HepG2 (cell line): ENCODE measurements around the gene STK40. TPM values are rescaled to one million over a fixed set of nuclear protein-coding genes. Genes with fewer than 3 reads are reported as not detected.

Experiments
- ATAC-seq: fragments of 200-7000 bp; cut with Tn5 transposase; 3 replicates; pipeline ENCODE4 v1.9.1; 2020; ENCODE audit warnings: mild to moderate bottlenecking, moderate library complexity
- BruUV-seq: library from RNA; stranded (reverse); fragments of 400-500 nt; replicated peaks from 2 replicates; lab custom pipeline; 2021; lab: Mats Ljungman, UMichigan
- CTCF ChIA-PET: fragments of 300-600 bp; formaldehyde crosslinking; extraction: SDS; loops from one replicate; lab custom pipeline; 2021; ENCODE audit warnings: low total read pairs, inconsistent platforms, low intra/inter-chr PET ratio; lab: Yijun Ruan, JAX
- POLR2A ChIA-PET: fragments of 350-600 bp; sonication (Branson Sonifier 250); formaldehyde crosslinking; loops from one replicate; lab custom pipeline; 2020; ENCODE audit warnings: antibody characterized with exemption, inconsistent platforms; lab: Yijun Ruan, JAX
- DNase-seq: peaks from one replicate; pipeline ENCODE4 v3.0.0-alpha.2; 2015; ENCODE audit warnings: low spot score
- FAIRE-seq: peaks from 3 replicates; lab custom pipeline; 2011; peaks lifted over from hg19 to GRCh38; lab: Jason Lieb, UNC
- H2AFZ ChIP-seq: one replicate; pipeline ENCODE4 v1.6.1; 2011; ENCODE audit warnings: low read length, inconsistent platforms
- H3K27ac ChIP-seq: fragments of 300-600 bp; 3 replicates; pipeline ENCODE4 v1.8.0; 2011; ENCODE audit warnings: mixed run types, mild to moderate bottlenecking, mixed read lengths, low read length, inconsistent platforms; ENCODE audit not compliant: insufficient read depth; ENCODE audit errors: extremely low read length
- H3K27me3 ChIP-seq, 2 experiments: fragments of 200-600 bp in 1 of 2; 2 replicates in 1 of 2; 3 replicates in 1 of 2; pipeline versions ENCODE4 v1.6.0 to v1.8.0; 2011; ENCODE audit warnings: low read length in 2 of 2, mild to moderate bottlenecking in 2 of 2, moderate library complexity in 2 of 2, inconsistent platforms in 1 of 2; ENCODE audit not compliant: insufficient read depth in 2 of 2, control insufficient read depth in 1 of 2
- H3K36me3 ChIP-seq, 2 experiments: fragments of 200-600 bp in 1 of 2; replicated peaks in 1 of 2; 2 replicates in 1 of 2; 3 replicates in 1 of 2; pipeline versions ENCODE4 v1.5.1 to v1.8.0; 2011; ENCODE audit warnings: low read length in 2 of 2, inconsistent platforms in 1 of 2; ENCODE audit not compliant: insufficient read depth in 2 of 2, control insufficient read depth in 1 of 2
- H3K4me1 ChIP-seq: 2 replicates; pipeline ENCODE4 v1.5.1; 2012; ENCODE audit warnings: low read length, inconsistent platforms; ENCODE audit not compliant: insufficient read depth
- H3K4me2 ChIP-seq: 2 replicates; pipeline ENCODE4 v1.6.0; 2011; ENCODE audit warnings: low read depth, low read length, inconsistent platforms
- H3K4me3 ChIP-seq, 3 experiments: fragments of 200-600 bp in 1 of 3; sonication (generic), shearing (Covaris generic) in 1 of 3; replicated peaks in 1 of 3; 2 replicates each; pipeline ENCODE4 v1.5.1; 2011 to 2016; ENCODE audit warnings: low read length in 3 of 3, inconsistent platforms in 2 of 3, low read depth in 2 of 3, mild to moderate bottlenecking in 2 of 3, control low read depth in 1 of 3, mixed read lengths in 1 of 3; ENCODE audit not compliant: insufficient read depth in 1 of 3
- H3K79me2 ChIP-seq: one replicate; pipeline ENCODE4 v1.6.1; 2011; ENCODE audit warnings: low read length, inconsistent platforms; ENCODE audit not compliant: insufficient read depth
- H3K9ac ChIP-seq: 2 replicates; pipeline ENCODE4 v1.6.0; 2011; ENCODE audit warnings: mild to moderate bottlenecking, low read depth, low read length, inconsistent platforms; ENCODE audit not compliant: insufficient read depth
- H3K9me3 ChIP-seq: 2 replicates; pipeline ENCODE4 v1.5.1; 2012; ENCODE audit warnings: mild to moderate bottlenecking, low read length
- H4K20me1 ChIP-seq: 2 replicates; pipeline ENCODE4 v1.6.0; 2011; ENCODE audit warnings: inconsistent platforms, mild to moderate bottlenecking, low read length, moderate library complexity; ENCODE audit not compliant: insufficient read depth
- AGO2 ChIP-seq: fragments of 200-400 bp; formaldehyde crosslinking; optimal IDR thresholded peaks from 2 replicates; pipeline ENCODE3; 2017; ENCODE audit warnings: mild to moderate bottlenecking, low read depth, low read length, moderate library complexity
- ELF1 ChIP-seq: sonication (generic); formaldehyde crosslinking; IDR thresholded peaks from 2 replicates; pipeline ENCODE4 v1.4.0; 2020; ENCODE audit warnings: missing genetic modification reagents
- MYNN ChIP-seq: sonication (generic); formaldehyde crosslinking; IDR thresholded peaks from 2 replicates; pipeline ENCODE4 v1.4.0; 2020; ENCODE audit warnings: mild to moderate bottlenecking, low read depth, missing genetic modification reagents
- SMARCC2 ChIP-seq: fragments of 450-650 bp; IDR thresholded peaks from 2 replicates; pipeline ENCODE4 v1.6.1; 2017; ENCODE audit warnings: antibody characterized with exemption, mild to moderate bottlenecking
- TEF ChIP-seq: sonication (generic); formaldehyde crosslinking; IDR thresholded peaks from 2 replicates; pipeline ENCODE4 v1.5.0; 2020; ENCODE audit warnings: missing genetic modification reagents
- ZNF280B ChIP-seq: sonication (generic); formaldehyde crosslinking; IDR thresholded peaks from 2 replicates; pipeline ENCODE4 v1.5.0; 2020; ENCODE audit warnings: missing genetic modification reagents, mild to moderate bottlenecking, borderline replicate concordance
- ZNF605 ChIP-seq: sonication (generic); formaldehyde crosslinking; IDR thresholded peaks from 2 replicates; pipeline ENCODE4 v1.8.0; 2022; ENCODE audit warnings: mild to moderate bottlenecking, missing genetic modification reagents
- WGBS: methylation state at CpG from one replicate; pipeline ENCODE4 v1.1.6; 2017; ENCODE audit warnings: low lambda C conversion rate; 5-methylcytosine and 5-hydroxymethylcytosine counted together
- in situ Hi-C: cut with HindIII; loops from 2 replicates; pipeline ENCODE4 v1.10.0; 2017; ENCODE audit warnings: low pct_unique_long_range_greater_than_20kb; ENCODE audit not compliant: extremely low pct_ligation_motif_present
- intact Hi-C: fragments of 100-400 bp; cut with micrococcal nuclease; formaldehyde crosslinking; loops from one replicate; pipeline ENCODE4 v1.10.0; 2022; ENCODE audit not compliant: unreplicated experiment
- polyA plus RNA-seq, 8 experiments: library from polyadenylated mRNA; depleted of rRNA in 3 of 8; stranded (reverse) in 7 of 8; unstranded in 1 of 8; fragments of >200 nt; fragmentation: Illumina TruSeq in 4 of 8; extraction: Trizol in 4 of 8; gene quantifications; 2 replicates each; pipeline versions ENCODE4 v1.2.1 to v1.2.3, GENCODE V29; 2011 to 2016; ENCODE audit warnings: low read depth in 4 of 8, missing spikeins in 1 of 8, mixed read lengths in 1 of 8; ENCODE audit not compliant: insufficient read depth in 1 of 8
- total RNA-seq, 5 experiments: library from RNA; depleted of rRNA; stranded (reverse); fragments of >200 nt; fragmentation: Illumina TruSeq; extraction: Trizol; gene quantifications; 2 replicates each; pipeline ENCODE4 v1.2.3, GENCODE V29; 2016; ENCODE audit warnings: low read depth in 1 of 5

The STK40 gene
- total and polyA plus RNA-seq, 2 of the 13 experiments (the other 11 are each of a cell fraction or from before 2014, with no cell fraction given) = 33.8 to 35.1 TPM

DNA sequence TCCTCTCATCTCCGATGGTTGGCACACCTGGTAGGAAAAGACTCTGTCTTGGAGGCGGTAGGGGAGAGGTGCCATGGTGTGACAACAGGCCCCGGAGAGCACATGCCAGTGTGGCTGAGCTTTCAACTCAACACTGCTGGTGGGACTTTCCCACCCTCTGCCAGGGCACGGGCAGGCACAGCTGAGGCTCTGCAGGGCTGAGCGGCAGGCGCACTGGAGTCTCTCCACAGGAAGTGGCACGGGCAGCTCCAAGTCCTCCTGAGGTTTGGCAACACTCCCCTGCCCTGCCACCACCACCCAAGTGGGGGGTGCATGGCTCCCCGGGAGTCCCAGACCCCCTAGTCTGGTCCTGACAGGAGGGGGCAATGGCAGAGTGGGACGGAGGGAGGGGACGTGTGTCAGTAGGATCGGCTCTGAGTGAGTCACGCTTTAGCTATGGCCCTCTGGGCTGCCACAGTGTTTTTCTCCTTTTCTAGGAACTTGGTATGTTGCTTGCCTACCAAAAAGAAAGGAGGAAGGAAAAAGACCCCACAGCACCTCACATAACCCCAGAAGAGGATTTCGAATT is 35.0 kb downstream of the STK40 start (continued):
- no peak for TF ChIP-seq TEF (CRISPR knock-in tag)
- no peak for TF ChIP-seq ELF1 (CRISPR knock-in tag)
- TF ChIP-seq, all 625 proteins: peak for 0

DNA sequence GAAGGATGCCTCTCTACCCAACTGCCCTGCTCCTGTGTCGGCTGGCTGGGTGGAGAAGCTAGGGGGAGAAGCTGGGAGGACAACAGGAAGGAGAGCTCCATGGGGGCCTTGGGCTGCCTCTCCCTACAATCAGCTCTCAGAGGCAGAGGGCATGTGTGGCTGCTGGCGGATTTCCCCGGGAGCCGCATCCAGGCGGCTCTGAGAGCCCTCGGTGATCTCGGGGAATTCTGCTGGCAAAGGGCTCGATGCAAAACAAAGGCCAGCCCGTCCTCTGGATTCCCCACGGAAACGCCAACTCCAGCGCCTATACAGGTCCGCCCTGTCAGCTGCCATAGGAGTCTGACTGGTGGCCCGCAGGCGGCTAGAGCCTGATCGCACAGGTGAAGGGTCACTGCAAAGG is 35.9 kb downstream of the STK40 start:
- no peak overlapping the region for H2AFZ ChIP-seq
- no peak overlapping the region for H3K4me3 ChIP-seq
- H3K9me3 ChIP-seq = no peaks in the 10 kb centered on the region
- in situ Hi-C loops (no loop called here), intact Hi-C loops (no loop called here)
- no peak overlapping the region for H3K4me2 ChIP-seq
- H3K27me3 ChIP-seq = no peaks in the 10 kb centered on the region
- H3K36me3 ChIP-seq = peaks cover 37 to 68% of the 10 kb centered on the region in 2 experiments
- no peaks in the 10 kb centered on the region for H3K79me2 ChIP-seq
- no peak for TF ChIP-seq ZNF605
- TF ChIP-seq ZNF280B (CRISPR knock-in tag) = no peak
- no peak for TF ChIP-seq SMARCC2
- no peak for TF ChIP-seq MYNN (CRISPR knock-in tag)
- peak; percentile 44 for TF ChIP-seq AGO2
- ATAC-seq (no peak), DNase-seq (no peak), FAIRE-seq (no peak)
- peaks cover 50% of the 10 kb centered on the region for H3K4me1 ChIP-seq
- no peak overlapping the region for H3K9ac ChIP-seq
- H4K20me1 ChIP-seq = no peaks in the 10 kb centered on the region
- BruUV-seq = no TSS peak
- CTCF ChIA-PET = no interaction called here
- POLR2A ChIA-PET = interaction anchor here (0.6 kb wide), 1 partner anchor 51 kb away, joined by 3 read pairs; no protein-coding TSS in a partner anchor
- H3K27ac ChIP-seq = no peak overlapping the region
- 100% methylated on average over 1 of the region's 16 CpGs for WGBS
